Measurements from ENCODE around the gene DPH2.

DNA sequence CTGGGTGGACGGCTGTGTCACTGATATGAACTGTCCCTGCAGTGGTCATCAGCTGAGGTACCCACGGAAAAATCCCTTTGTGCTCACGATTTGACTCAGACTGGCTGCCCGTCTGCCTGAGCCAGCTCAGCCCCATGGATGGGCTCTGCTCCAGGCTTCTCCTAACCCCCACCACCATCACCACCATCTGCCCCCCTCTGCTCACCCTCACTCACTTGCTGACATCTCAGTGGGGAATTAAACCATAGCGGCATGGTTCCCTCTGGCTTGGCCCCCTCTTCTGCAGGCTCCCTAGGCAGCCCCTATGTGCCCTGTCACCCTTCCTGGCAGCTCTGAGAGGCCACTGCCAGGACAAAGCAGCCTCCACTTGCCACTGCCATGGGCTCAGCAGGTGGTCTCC is 44.1 kb downstream of the DPH2 start:
- TF ChIP-seq, protein P1, sequence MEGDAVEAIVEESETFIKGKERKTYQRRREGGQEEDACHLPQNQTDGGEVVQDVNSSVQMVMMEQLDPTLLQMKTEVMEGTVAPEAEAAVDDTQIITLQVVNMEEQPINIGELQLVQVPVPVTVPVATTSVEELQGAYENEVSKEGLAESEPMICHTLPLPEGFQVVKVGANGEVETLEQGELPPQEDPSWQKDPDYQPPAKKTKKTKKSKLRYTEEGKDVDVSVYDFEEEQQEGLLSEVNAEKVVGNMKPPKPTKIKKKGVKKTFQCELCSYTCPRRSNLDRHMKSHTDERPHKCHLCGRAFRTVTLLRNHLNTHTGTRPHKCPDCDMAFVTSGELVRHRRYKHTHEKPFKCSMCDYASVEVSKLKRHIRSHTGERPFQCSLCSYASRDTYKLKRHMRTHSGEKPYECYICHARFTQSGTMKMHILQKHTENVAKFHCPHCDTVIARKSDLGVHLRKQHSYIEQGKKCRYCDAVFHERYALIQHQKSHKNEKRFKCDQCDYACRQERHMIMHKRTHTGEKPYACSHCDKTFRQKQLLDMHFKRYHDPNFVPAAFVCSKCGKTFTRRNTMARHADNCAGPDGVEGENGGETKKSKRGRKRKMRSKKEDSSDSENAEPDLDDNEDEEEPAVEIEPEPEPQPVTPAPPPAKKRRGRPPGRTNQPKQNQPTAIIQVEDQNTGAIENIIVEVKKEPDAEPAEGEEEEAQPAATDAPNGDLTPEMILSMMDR (IDR thresholded peaks at IDR 0.05; ENCODE audit: low read depth, low read length, poor library complexity, severe bottlenecking), result no peak
- no peak for TF ChIP-seq EZH2phosphoT487 (IDR thresholded peaks at IDR 0.05; ENCODE audit: borderline replicate concordance, low read length)
